ENCODE results near the gene ZNF575. TPM values are rescaled to one million over a fixed set of nuclear protein-coding genes. Genes with fewer than 3 reads are reported as not detected.

The ZNF575 gene
- total RNA-seq, 1 experiment from 2014 or later, result 2.8 TPM

DNA sequence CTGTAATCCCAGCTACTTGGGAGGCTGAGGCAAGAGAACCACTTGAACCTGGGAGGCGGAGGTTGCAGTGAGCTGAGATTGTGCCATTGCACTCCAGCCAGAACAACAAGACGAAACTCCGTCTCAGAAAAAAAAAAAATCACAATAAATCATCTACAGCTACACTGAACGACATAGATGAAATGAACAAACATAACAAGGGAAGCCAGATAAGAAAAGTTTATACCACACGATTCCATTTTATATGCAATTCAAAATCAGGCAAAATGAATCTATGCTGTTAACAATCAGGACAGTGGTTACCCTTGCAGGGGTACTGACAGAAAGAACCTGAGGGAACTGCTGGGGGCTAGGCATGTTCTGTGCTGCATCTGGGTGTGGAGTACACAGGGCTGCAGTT, 36.7 kb downstream of the ZNF575 start:
- intact Hi-C loops (cut with micrococcal nuclease; ENCODE audit: unreplicated experiment), result no loop called here
- DNase-seq, result no peak
- CTCF ChIA-PET, result interaction anchor here (0.7 kb wide), 1 partner anchor 151 kb away, joined by 5 read pairs; no protein-coding TSS in a partner anchor
- no peak overlapping the region for H3K27ac Mint-ChIP-seq (ENCODE audit: unreplicated experiment)
- no peaks in the 10 kb centered on the region for H3K4me1 Mint-ChIP-seq (ENCODE audit: low read depth, unreplicated experiment)
- no peak overlapping the region for H3K4me3 Mint-ChIP-seq (ENCODE audit: low read depth, unreplicated experiment)
- TF ChIP-seq CTCF (IDR thresholded peaks at IDR 0.05; ENCODE audit: unreplicated experiment), result no peak
- peaks cover 15% of the 10 kb centered on the region for H3K36me3 Mint-ChIP-seq (ENCODE audit: insufficient read depth, unreplicated experiment)
- no peaks in the 10 kb centered on the region for H3K27me3 Mint-ChIP-seq (ENCODE audit: unreplicated experiment)
- BruUV-seq (replicated peaks), result no TSS peak
- no peaks in the 10 kb centered on the region for H3K9me3 Mint-ChIP-seq (ENCODE audit: low read depth, unreplicated experiment)

DNA sequence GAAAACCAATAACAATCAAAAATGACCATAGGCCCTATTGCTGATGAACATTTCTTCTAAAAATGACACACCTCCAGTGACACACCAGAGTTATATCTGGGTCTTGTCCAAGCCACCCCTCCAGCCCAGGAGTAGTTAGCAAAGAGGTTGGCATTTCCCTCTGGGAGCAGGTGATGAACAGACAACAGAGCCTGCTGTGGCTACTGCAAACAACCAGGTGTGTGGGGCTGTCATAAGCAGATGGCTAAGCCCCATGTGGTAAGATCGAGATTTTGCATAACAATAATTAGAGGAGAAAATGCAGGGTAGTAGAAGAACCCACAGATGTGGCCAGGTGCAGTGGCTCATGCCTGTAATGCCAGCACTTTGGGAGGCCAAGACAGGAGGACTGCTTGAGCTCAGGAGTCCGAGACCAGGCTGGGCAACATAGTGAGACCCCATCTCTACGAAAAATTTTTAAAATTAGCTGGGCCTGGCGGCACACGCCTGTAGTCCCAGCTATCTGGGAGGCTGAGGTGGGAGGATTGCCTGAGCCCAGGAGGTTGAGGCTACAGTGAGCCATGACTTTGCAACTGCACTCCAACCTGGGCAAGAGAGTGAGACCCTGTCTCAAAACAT, 37.3 kb downstream of the ZNF575 start:
- Mint-ChIP-seq H3K4me3 (ENCODE audit: low read depth, unreplicated experiment) (no peak overlapping the region), H3K27me3 (ENCODE audit: unreplicated experiment) (no peaks in the 10 kb centered on the region), H3K27ac (ENCODE audit: unreplicated experiment) (no peak overlapping the region), H3K9me3 (ENCODE audit: low read depth, unreplicated experiment) (no peaks in the 10 kb centered on the region), H3K36me3 (ENCODE audit: insufficient read depth, unreplicated experiment) (peaks cover 22% of the 10 kb centered on the region), H3K4me1 (ENCODE audit: low read depth, unreplicated experiment) (no peaks in the 10 kb centered on the region)
- no peak for DNase-seq
- TF ChIP-seq CTCF (IDR thresholded peaks at IDR 0.05; ENCODE audit: unreplicated experiment), result no peak
- no TSS peak for BruUV-seq (replicated peaks)
- CTCF ChIA-PET, result no interaction called here
- intact Hi-C loops (cut with micrococcal nuclease; ENCODE audit: unreplicated experiment), result no loop called here

DNA sequence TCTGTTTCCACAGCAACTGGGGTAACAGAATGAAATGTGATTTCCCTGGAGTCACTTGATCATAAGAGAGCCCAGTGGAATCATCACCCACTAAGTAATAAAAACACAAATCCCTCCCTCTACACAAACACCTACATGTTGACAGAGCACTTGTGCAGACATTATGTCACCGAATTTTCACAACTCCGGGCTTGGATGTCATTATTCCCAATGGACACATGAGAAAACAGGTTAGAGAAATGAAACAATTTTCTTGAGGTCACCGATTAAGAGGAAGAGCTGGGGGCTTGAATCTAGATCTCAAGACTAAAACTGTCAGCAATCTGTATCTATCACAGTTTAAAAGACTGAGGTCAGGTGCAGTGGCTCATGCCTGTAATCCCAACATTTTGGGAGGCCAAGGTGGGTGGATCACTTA, 39.2 kb downstream of the ZNF575 start:
- CTCF ChIA-PET, result no interaction called here
- Mint-ChIP-seq H3K27ac (ENCODE audit: unreplicated experiment) (no peak overlapping the region), H3K9me3 (ENCODE audit: low read depth, unreplicated experiment) (no peaks in the 10 kb centered on the region), H3K4me1 (ENCODE audit: low read depth, unreplicated experiment) (no peaks in the 10 kb centered on the region), H3K4me3 (ENCODE audit: low read depth, unreplicated experiment) (no peak overlapping the region), H3K36me3 (ENCODE audit: insufficient read depth, unreplicated experiment) (peaks cover 21% of the 10 kb centered on the region), H3K27me3 (ENCODE audit: unreplicated experiment) (no peaks in the 10 kb centered on the region)
- BruUV-seq (replicated peaks), result no TSS peak
- TF ChIP-seq CTCF (IDR thresholded peaks at IDR 0.05; ENCODE audit: unreplicated experiment), result no peak
- DNase-seq, result no peak
- intact Hi-C loops (cut with micrococcal nuclease; ENCODE audit: unreplicated experiment), result no loop called here

DNA sequence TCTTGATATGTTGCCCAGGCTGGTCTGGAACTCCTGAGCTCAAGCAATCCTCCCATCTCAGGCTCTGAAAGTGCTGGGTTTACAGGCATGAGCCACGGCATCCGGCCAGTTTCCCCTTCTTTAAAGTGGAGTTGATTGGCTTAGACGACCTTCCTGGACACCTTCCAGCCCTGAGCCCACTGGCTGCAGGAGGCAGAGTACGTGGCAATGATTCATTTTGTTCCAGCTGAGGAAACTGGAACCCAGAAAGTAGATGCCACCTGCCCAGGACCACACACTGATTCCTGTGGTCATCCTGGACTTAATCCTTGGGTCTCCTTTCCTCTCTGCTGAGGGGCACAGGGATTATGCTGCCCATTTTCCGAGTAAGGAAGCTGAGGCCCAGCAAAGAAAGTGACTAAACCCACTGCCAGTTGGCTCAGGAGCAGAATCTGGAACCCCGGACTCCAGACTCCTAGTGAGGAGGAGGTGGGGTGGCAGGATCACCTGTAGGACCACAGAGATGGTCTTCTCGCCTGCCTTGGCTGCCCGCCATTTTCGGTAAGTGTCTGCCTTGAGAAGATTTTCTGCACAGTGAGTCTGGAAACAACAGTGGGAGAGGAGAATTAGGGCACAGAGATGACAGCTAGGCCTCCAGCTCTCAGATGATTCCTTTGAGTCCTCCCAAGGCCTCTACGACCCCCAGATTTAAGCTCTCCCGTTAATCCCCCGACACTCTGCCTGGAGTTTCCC, 41.6 kb downstream of the ZNF575 start:
- H3K4me3 Mint-ChIP-seq (ENCODE audit: low read depth, unreplicated experiment), result peak overlapping the region; percentile 98
- no peak for TF ChIP-seq CTCF (IDR thresholded peaks at IDR 0.05; ENCODE audit: unreplicated experiment)
- no peaks in the 10 kb centered on the region for H3K4me1 Mint-ChIP-seq (ENCODE audit: low read depth, unreplicated experiment)
- H3K27me3 Mint-ChIP-seq (ENCODE audit: unreplicated experiment), result peaks cover 14% of the 10 kb centered on the region
- TSS peak; percentile 78 for BruUV-seq (replicated peaks)
- peak overlapping the region; percentile 95 for H3K27ac Mint-ChIP-seq (ENCODE audit: unreplicated experiment)
- intact Hi-C loops (cut with micrococcal nuclease; ENCODE audit: unreplicated experiment), result no loop called here
- DNase-seq, result no peak
- H3K9me3 Mint-ChIP-seq (ENCODE audit: low read depth, unreplicated experiment), result no peaks in the 10 kb centered on the region
- CTCF ChIA-PET, result interaction anchor here (0.7 to 0.9 kb wide), 2 partner anchors 19 to 22 kb away, joined by 3 read pairs; partner anchors contain the start of genes IRGQ and ZNF576
- peaks cover 17% of the 10 kb centered on the region for H3K36me3 Mint-ChIP-seq (ENCODE audit: insufficient read depth, unreplicated experiment)

Data from Calu3 (cell line).